GM12878 (cell line): ENCODE results near the gene CLDN25. TPM values are rescaled to one million over a fixed set of nuclear protein-coding genes. Genes with fewer than 3 reads are reported as not detected.

Experiments
- EED ChIP-seq: sonication (generic); IDR thresholded peaks from 2 replicates; pipeline ENCODE4 v1.6.1; 2016; ENCODE audit warnings: antibody characterized with exemption, low read depth
- HDAC2 ChIP-seq: fragments of 200-600 bp; sonication (generic); IDR thresholded peaks from 2 replicates; pipeline ENCODE4 v1.6.1; 2017
- LARP7 ChIP-seq: fragments of 450-650 bp; IDR thresholded peaks from 2 replicates; pipeline ENCODE4 v1.6.1; 2017; ENCODE audit warnings: mild to moderate bottlenecking
- MYB ChIP-seq: fragments of 150-350 bp; IDR thresholded peaks from 2 replicates; pipeline ENCODE4 v1.6.1; 2014; ENCODE audit warnings: mild to moderate bottlenecking, low read depth, low read length, borderline replicate concordance
- MYC ChIP-seq: IDR thresholded peaks from 2 replicates; pipeline ENCODE4 v1.6.1; 2011; ENCODE audit warnings: mild to moderate bottlenecking, low read length, moderate library complexity, inconsistent platforms; ENCODE audit not compliant: insufficient read depth, insufficient replicate concordance, insufficient read length, severe bottlenecking
- NR2C2 ChIP-seq: IDR thresholded peaks from 2 replicates; pipeline ENCODE4 v1.6.1; 2011; ENCODE audit warnings: borderline replicate concordance, low read depth; ENCODE audit not compliant: control insufficient read depth, insufficient read length
- PAX5 ChIP-seq: IDR thresholded peaks from 2 replicates; pipeline ENCODE4 v1.6.1; 2011; ENCODE audit warnings: low read depth, low read length, borderline replicate concordance
- POLR2A ChIP-seq: IDR thresholded peaks from 2 replicates; pipeline ENCODE4 v1.6.1; 2011; ENCODE audit warnings: low read depth, mild to moderate bottlenecking, low read length
- POLR2AphosphoS2 ChIP-seq: IDR thresholded peaks from 2 replicates; pipeline ENCODE4 v1.6.1; 2011; ENCODE audit warnings: low read depth, mild to moderate bottlenecking, low read length, improper control_type of control experiment, moderate library complexity
- RAD21 ChIP-seq: IDR thresholded peaks from 2 replicates; pipeline ENCODE4 v1.6.1; 2011; ENCODE audit warnings: mild to moderate bottlenecking, low read depth, low read length, moderate library complexity; ENCODE audit not compliant: insufficient read depth
- RBBP5 ChIP-seq: fragments of 200-600 bp; sonication (generic); conservative IDR thresholded peaks from 2 replicates; pipeline ENCODE4 v1.6.1; 2016
- SIN3A ChIP-seq: IDR thresholded peaks from 2 replicates; pipeline ENCODE4 v1.6.1; 2012; ENCODE audit warnings: low read depth, low read length, improper control_type of control experiment
- TCF3 ChIP-seq: IDR thresholded peaks from 2 replicates; pipeline ENCODE4 v1.6.1; 2012; ENCODE audit warnings: low read depth, mild to moderate bottlenecking, low read length, borderline replicate concordance; ENCODE audit not compliant: insufficient read depth
- YY1 ChIP-seq: IDR thresholded peaks from 2 replicates; pipeline ENCODE4 v1.6.1; 2011; ENCODE audit warnings: low read depth, mild to moderate bottlenecking, low read length
- ZNF217 ChIP-seq: fragments of 450-650 bp; IDR thresholded peaks from 2 replicates; pipeline ENCODE4 v1.6.1; 2017; ENCODE audit warnings: antibody characterized with exemption, mild to moderate bottlenecking
- polyA plus RNA-seq, 11 experiments: library from polyadenylated mRNA; depleted of rRNA in 4 of 11; unstranded in 6 of 11; stranded (reverse) in 5 of 11; fragments of >200 nt; fragmentation: Nextera tagmentation in 4 of 11; fragmentation: Illumina TruSeq in 1 of 11; extraction: Ambion mirVana in 4 of 11; extraction: Trizol in 1 of 11; gene quantifications; 1 replicate in 1 of 11; 2 replicates in 10 of 11; pipeline versions ENCODE4 v1.2.1 to v1.2.3, GENCODE V29; 2011 to 2016; ENCODE audit warnings: inconsistent platforms in 2 of 11, missing spikeins in 2 of 11, low read depth in 1 of 11
- total RNA-seq, 4 experiments: library from RNA; depleted of rRNA in 3 of 4; stranded (reverse); fragments of >200 nt in 3 of 4; fragmentation: Illumina TruSeq in 1 of 4; extraction: Trizol in 1 of 4; gene quantifications; 2 replicates each; pipeline versions ENCODE4 v1.2.1 to v1.2.3, GENCODE V29; 2013 to 2021
- TF ChIP-seq, protein P1 (sequence below): IDR thresholded peaks from 2 replicates; pipeline ENCODE4 v1.6.1; 2012; ENCODE audit warnings: low read depth, low read length, improper control_type of control experiment
- TF ChIP-seq, protein P2 (sequence below): fragments of 450-650 bp; IDR thresholded peaks from 2 replicates; pipeline ENCODE4 v1.6.1; 2016; ENCODE audit warnings: mild to moderate bottlenecking
- TF ChIP-seq, protein P3 (sequence below): fragments of 450-650 bp; IDR thresholded peaks from 2 replicates; pipeline ENCODE4 v1.6.1; 2018; ENCODE audit warnings: borderline replicate concordance, mild to moderate bottlenecking; ENCODE audit not compliant: partially characterized antibody
- TF ChIP-seq, protein P4 (sequence below): IDR thresholded peaks from 2 replicates; pipeline ENCODE4 v1.6.1; 2011; ENCODE audit warnings: borderline replicate concordance, low read depth, mild to moderate bottlenecking, moderate library complexity, mixed read lengths, low read length; ENCODE audit not compliant: insufficient read depth; ENCODE audit errors: extremely low read length
- TF ChIP-seq, protein P5 (sequence below): IDR thresholded peaks from 2 replicates; pipeline ENCODE4 v1.6.1; 2012; ENCODE audit warnings: low read length, inconsistent platforms

Gene CLDN25
- total and polyA plus RNA-seq, 10 of the 15 experiments (the other 5 are each of a cell fraction or from before 2014, with no cell fraction given): not detected

DNA sequence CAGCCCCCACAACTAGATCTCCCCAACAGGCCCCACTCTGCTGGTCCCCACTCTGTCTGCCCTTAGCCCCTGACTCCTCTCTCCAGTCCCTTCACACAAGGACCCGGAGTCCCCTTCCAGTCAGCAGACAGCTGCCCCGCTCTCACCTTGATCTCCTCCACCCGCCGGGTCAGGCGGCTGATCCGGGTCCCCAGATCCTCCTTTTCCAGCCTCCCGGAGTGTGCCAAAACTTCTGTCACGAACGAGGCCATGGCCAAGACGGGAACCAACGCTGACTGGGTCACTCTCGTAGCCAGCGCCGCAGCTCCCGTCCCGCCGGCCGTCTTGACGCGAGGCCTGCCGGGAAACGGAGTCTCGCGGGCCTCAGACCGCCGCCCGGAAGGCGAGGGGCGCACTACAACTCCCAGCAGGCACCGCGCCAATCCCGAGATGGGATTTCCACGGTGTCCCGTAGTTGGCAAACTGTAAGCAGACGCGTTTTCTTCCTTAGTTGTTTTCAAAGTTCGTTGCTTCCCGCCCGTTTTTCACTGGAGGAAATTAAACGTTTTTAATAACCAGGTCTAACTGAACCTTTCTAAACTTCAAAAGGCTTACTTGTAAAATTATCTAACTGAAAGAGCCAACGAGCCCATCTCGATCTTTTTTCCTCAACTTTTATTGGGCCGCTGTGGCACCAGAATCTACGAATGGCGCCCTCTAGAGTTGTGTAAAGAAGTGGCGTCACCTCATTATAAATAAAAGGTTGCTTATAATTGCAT is 6.0 kb upstream of the CLDN25 start, which contains the start of gene ZW10 (continued):
- TF ChIP-seq, protein P1, sequence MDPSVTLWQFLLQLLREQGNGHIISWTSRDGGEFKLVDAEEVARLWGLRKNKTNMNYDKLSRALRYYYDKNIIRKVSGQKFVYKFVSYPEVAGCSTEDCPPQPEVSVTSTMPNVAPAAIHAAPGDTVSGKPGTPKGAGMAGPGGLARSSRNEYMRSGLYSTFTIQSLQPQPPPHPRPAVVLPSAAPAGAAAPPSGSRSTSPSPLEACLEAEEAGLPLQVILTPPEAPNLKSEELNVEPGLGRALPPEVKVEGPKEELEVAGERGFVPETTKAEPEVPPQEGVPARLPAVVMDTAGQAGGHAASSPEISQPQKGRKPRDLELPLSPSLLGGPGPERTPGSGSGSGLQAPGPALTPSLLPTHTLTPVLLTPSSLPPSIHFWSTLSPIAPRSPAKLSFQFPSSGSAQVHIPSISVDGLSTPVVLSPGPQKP: peak; percentile 71
- TF ChIP-seq, protein P2, sequence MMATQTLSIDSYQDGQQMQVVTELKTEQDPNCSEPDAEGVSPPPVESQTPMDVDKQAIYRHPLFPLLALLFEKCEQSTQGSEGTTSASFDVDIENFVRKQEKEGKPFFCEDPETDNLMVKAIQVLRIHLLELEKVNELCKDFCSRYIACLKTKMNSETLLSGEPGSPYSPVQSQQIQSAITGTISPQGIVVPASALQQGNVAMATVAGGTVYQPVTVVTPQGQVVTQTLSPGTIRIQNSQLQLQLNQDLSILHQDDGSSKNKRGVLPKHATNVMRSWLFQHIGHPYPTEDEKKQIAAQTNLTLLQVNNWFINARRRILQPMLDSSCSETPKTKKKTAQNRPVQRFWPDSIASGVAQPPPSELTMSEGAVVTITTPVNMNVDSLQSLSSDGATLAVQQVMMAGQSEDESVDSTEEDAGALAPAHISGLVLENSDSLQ: peak; percentile 43; the same call in 1 of the 2 replicates
- TF ChIP-seq MYB (no peak), ZNF217 (0 out of 2 replicates have a peak, but pooled peaks have one; percentile 24), POLR2AphosphoS2 (peak; percentile 57; the same call in 1 of the 2 replicates), TCF3 (no peak), RAD21 (peak; percentile 32; the same call in 1 of the 2 replicates), SIN3A (no peak), EED (0 out of 2 replicates have a peak, but pooled peaks have one; percentile 59), LARP7 (peak; percentile 47), RBBP5 (no peak), PAX5 (0 out of 2 replicates have a peak, but pooled peaks have one; percentile 18), POLR2A (peak; percentile 93), YY1 (peak; percentile 70), MYC (no peak), HDAC2 (no peak), NR2C2 (no peak)
- TF ChIP-seq, protein P3, sequence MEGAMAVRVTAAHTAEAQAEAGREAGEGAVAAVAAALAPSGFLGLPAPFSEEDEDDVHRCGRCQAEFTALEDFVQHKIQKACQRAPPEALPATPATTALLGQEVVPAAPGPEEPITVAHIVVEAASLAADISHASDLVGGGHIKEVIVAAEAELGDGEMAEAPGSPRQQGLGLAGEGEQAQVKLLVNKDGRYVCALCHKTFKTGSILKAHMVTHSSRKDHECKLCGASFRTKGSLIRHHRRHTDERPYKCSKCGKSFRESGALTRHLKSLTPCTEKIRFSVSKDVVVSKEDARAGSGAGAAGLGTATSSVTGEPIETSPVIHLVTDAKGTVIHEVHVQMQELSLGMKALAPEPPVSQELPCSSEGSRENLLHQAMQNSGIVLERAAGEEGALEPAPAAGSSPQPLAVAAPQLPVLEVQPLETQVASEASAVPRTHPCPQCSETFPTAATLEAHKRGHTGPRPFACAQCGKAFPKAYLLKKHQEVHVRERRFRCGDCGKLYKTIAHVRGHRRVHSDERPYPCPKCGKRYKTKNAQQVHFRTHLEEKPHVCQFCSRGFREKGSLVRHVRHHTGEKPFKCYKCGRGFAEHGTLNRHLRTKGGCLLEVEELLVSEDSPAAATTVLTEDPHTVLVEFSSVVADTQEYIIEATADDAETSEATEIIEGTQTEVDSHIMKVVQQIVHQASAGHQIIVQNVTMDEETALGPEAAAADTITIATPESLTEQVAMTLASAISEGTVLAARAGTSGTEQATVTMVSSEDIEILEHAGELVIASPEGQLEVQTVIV: no peak
- TF ChIP-seq, protein P4, sequence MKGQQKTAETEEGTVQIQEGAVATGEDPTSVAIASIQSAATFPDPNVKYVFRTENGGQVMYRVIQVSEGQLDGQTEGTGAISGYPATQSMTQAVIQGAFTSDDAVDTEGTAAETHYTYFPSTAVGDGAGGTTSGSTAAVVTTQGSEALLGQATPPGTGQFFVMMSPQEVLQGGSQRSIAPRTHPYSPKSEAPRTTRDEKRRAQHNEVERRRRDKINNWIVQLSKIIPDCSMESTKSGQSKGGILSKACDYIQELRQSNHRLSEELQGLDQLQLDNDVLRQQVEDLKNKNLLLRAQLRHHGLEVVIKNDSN: no peak
- TF ChIP-seq, protein P5, sequence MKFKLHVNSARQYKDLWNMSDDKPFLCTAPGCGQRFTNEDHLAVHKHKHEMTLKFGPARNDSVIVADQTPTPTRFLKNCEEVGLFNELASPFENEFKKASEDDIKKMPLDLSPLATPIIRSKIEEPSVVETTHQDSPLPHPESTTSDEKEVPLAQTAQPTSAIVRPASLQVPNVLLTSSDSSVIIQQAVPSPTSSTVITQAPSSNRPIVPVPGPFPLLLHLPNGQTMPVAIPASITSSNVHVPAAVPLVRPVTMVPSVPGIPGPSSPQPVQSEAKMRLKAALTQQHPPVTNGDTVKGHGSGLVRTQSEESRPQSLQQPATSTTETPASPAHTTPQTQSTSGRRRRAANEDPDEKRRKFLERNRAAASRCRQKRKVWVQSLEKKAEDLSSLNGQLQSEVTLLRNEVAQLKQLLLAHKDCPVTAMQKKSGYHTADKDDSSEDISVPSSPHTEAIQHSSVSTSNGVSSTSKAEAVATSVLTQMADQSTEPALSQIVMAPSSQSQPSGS: no peak
